MM.1S (cell line): ENCODE measurements around the gene DIP2C.

Source experiments
- DNase-seq: peaks from one replicate; pipeline ENCODE4 v3.0.0-alpha.2; 2015
- H2AFZ ChIP-seq: fragments of 300-600 bp; sonication (generic); 2 replicates; pipeline ENCODE4 v1.6.0; 2016; ENCODE audit warnings: antibody characterized with exemption, low read length
- H3F3A ChIP-seq: fragments of 300-600 bp; sonication (generic); 2 replicates; pipeline ENCODE4 v1.6.1; 2016; ENCODE audit warnings: mild to moderate bottlenecking, antibody characterized with exemption, low read length, moderate library complexity, mixed read lengths; ENCODE audit not compliant: insufficient read depth
- H3K27ac ChIP-seq: fragments of 300-600 bp; sonication (generic); 2 replicates; pipeline ENCODE4 v1.5.1; 2016; ENCODE audit warnings: mild to moderate bottlenecking, low read length
- H3K27me3 ChIP-seq: fragments of 300-600 bp; sonication (generic); replicated peaks from 2 replicates; pipeline ENCODE4 v1.6.0; 2016; ENCODE audit warnings: low read length; ENCODE audit not compliant: insufficient read depth
- H3K36me3 ChIP-seq: fragments of 300-600 bp; sonication (generic); replicated peaks from 2 replicates; pipeline ENCODE4 v1.6.1; 2016; ENCODE audit warnings: mild to moderate bottlenecking, low read length, mixed read lengths; ENCODE audit not compliant: insufficient read depth
- H3K4me1 ChIP-seq: fragments of 300-600 bp; sonication (generic); 2 replicates; pipeline ENCODE4 v1.6.1; 2016; ENCODE audit warnings: low read length, mixed read lengths
- H3K4me2 ChIP-seq: fragments of 300-600 bp; sonication (generic); 2 replicates; pipeline ENCODE4 v1.6.0; 2016; ENCODE audit warnings: low read depth, low read length
- H3K4me3 ChIP-seq: fragments of 300-600 bp; sonication (generic); 2 replicates; pipeline ENCODE4 v1.5.1; 2016; ENCODE audit warnings: low read length, mixed read lengths
- H3K79me2 ChIP-seq: fragments of 300-600 bp; sonication (generic); 2 replicates; pipeline ENCODE4 v1.6.1; 2016; ENCODE audit warnings: mixed run types, low read length, mixed read lengths
- H3K9ac ChIP-seq: fragments of 300-600 bp; sonication (generic); 2 replicates; pipeline ENCODE4 v1.6.1; 2016; ENCODE audit warnings: low read length, mixed read lengths
- H3K9me2 ChIP-seq: fragments of 300-600 bp; sonication (generic); replicated peaks from 2 replicates; pipeline ENCODE4 v1.6.1; 2016; ENCODE audit warnings: mild to moderate bottlenecking, low read length, mixed read lengths; ENCODE audit not compliant: insufficient read depth
- H3K9me3 ChIP-seq: fragments of 300-600 bp; sonication (generic); replicated peaks from 2 replicates; pipeline ENCODE4 v1.6.1; 2016; ENCODE audit warnings: mild to moderate bottlenecking, low read length, mixed read lengths; ENCODE audit not compliant: insufficient read depth
- H4K20me1 ChIP-seq: fragments of 300-600 bp; sonication (generic); 2 replicates; pipeline ENCODE4 v1.6.1; 2016; ENCODE audit warnings: mild to moderate bottlenecking, low read length, moderate library complexity, mixed read lengths; ENCODE audit not compliant: insufficient read depth
- CTCF ChIP-seq: fragments of 300-600 bp; sonication (generic); IDR thresholded peaks from 2 replicates; pipeline ENCODE4 v1.5.1; 2016; ENCODE audit warnings: antibody characterized with exemption, low read length, mixed read lengths
- EZH2 ChIP-seq: fragments of 300-600 bp; sonication (generic); optimal IDR thresholded peaks from 2 replicates; pipeline ENCODE3; 2017; ENCODE audit warnings: low read depth, mild to moderate bottlenecking, antibody characterized with exemption, low read length, mixed read lengths
- EZH2phosphoT487 ChIP-seq: fragments of 300-600 bp; sonication (generic); IDR thresholded peaks from 2 replicates; pipeline ENCODE4 v1.6.1; 2018; ENCODE audit warnings: antibody characterized with exemption, low read length

Gene DIP2C

GRCh38 chr10:689121-689451 lies 382 bp downstream of the DIP2C start:
- TF ChIP-seq CTCF: no peak
- TF ChIP-seq EZH2: no peak
- TF ChIP-seq EZH2phosphoT487: no peak
- Histone ChIP-seq H2AFZ (no peak overlapping the region), H3K79me2 (no peaks in the 10 kb centered on the region), H3K9ac (no peak overlapping the region), H3K4me3 (no peak overlapping the region), H3K27me3 (no peaks in the 10 kb centered on the region; the same call in 1 of the 2 replicates), H3K27ac (no peak overlapping the region), H3K36me3 (no peaks in the 10 kb centered on the region), H3K4me1 (no peaks in the 10 kb centered on the region), H4K20me1 (no peaks in the 10 kb centered on the region), H3K9me2 (no peaks in the 10 kb centered on the region), H3F3A (no peaks in the 10 kb centered on the region), H3K4me2 (no peak overlapping the region), H3K9me3 (no peaks in the 10 kb centered on the region)
- no peak for DNase-seq

GRCh38 chr10:688312-689120 lies 952 bp downstream of the DIP2C start:
- Histone ChIP-seq H3K79me2 (no peaks in the 10 kb centered on the region), H3K9me2 (no peaks in the 10 kb centered on the region), H3K4me1 (no peaks in the 10 kb centered on the region), H3K36me3 (no peaks in the 10 kb centered on the region), H3K4me3 (no peak overlapping the region), H2AFZ (no peak overlapping the region), H3K27ac (no peak overlapping the region), H4K20me1 (no peaks in the 10 kb centered on the region), H3K9ac (no peak overlapping the region), H3K9me3 (no peaks in the 10 kb centered on the region), H3F3A (no peaks in the 10 kb centered on the region), H3K4me2 (no peak overlapping the region), H3K27me3 (no peaks in the 10 kb centered on the region; the same call in 1 of the 2 replicates)
- DNase-seq: no peak
- TF ChIP-seq CTCF: no peak
- TF ChIP-seq EZH2: no peak

GRCh38 chr10:687583-688311 lies 1.7 kb downstream of the DIP2C start:
- H3K27ac ChIP-seq: no peak overlapping the region
- H3K4me2 ChIP-seq: no peak overlapping the region
- no peaks in the 10 kb centered on the region for H3F3A ChIP-seq
- no peaks in the 10 kb centered on the region for H3K36me3 ChIP-seq
- TF ChIP-seq EZH2phosphoT487 (no peak), EZH2 (no peak), CTCF (no peak)
- H3K9ac ChIP-seq: no peak overlapping the region
- no peaks in the 10 kb centered on the region for H3K9me3 ChIP-seq
- no peaks in the 10 kb centered on the region for H3K9me2 ChIP-seq
- H3K4me1 ChIP-seq: no peaks in the 10 kb centered on the region
- no peak overlapping the region for H3K4me3 ChIP-seq
- no peaks in the 10 kb centered on the region for H3K27me3 ChIP-seq
- DNase-seq: no peak
- no peaks in the 10 kb centered on the region for H4K20me1 ChIP-seq
- H2AFZ ChIP-seq: no peak overlapping the region
- H3K79me2 ChIP-seq: no peaks in the 10 kb centered on the region
